Measurements from ENCODE around the gene DRICH1.
"Not testable (repeated sequence)": the region's sequence is repeated elsewhere in the genome, so short reads cannot be mapped to it uniquely, and the experiment has no call there.

DRICH1 gene

GRCh38 chr22:23574877-23575276, 57.2 kb downstream of the DRICH1 start:
- Mint-ChIP-seq H3K9me3 (no peaks in the 10 kb centered on the region), H3K27ac (no peak overlapping the region), H3K4me3 (no peak overlapping the region), H3K36me3 (no peaks in the 10 kb centered on the region), H3K27me3 (peaks cover 59% of the 10 kb centered on the region), H3K4me1 (no peaks in the 10 kb centered on the region)
- CTCF ChIA-PET: interaction anchor here (1.4 kb wide), 1 partner anchor 17 kb away, joined by 4 read pairs; no protein-coding TSS in a partner anchor
- DNase-seq: no peak

GRCh38 chr22:23574371-23574811, 57.7 kb downstream of the DRICH1 start:
- DNase-seq: no peak
- Mint-ChIP-seq H3K4me3 (no peak overlapping the region), H3K4me1 (no peaks in the 10 kb centered on the region), H3K27ac (no peak overlapping the region), H3K36me3 (no peaks in the 10 kb centered on the region), H3K27me3 (peaks cover 58% of the 10 kb centered on the region), H3K9me3 (no peaks in the 10 kb centered on the region)
- CTCF ChIA-PET: interaction anchor here (1.4 kb wide), 1 partner anchor 17 kb away, joined by 4 read pairs; no protein-coding TSS in a partner anchor

GRCh38 chr22:23573701-23574235, 58.4 kb downstream of the DRICH1 start:
- DNase-seq, H3K27ac Mint-ChIP-seq, H3K9me3 Mint-ChIP-seq, H3K4me3 Mint-ChIP-seq, H3K4me1 Mint-ChIP-seq, H3K36me3 Mint-ChIP-seq, CTCF ChIA-PET: not testable (repeated sequence)
- peaks cover 55% of the 10 kb centered on the region for H3K27me3 Mint-ChIP-seq

GRCh38 chr22:23573106-23573505, 59.0 kb downstream of the DRICH1 start:
- H3K36me3 Mint-ChIP-seq, DNase-seq, H3K4me1 Mint-ChIP-seq, CTCF ChIA-PET, H3K4me3 Mint-ChIP-seq, H3K9me3 Mint-ChIP-seq: not testable (repeated sequence)
- H3K27ac Mint-ChIP-seq: peak overlapping the region; percentile 3
- peaks cover 55% of the 10 kb centered on the region for H3K27me3 Mint-ChIP-seq

GRCh38 chr22:23571486-23571885, 60.6 kb downstream of the DRICH1 start:
- H3K9me3 Mint-ChIP-seq: no peaks in the 10 kb centered on the region
- H3K27ac Mint-ChIP-seq: no peak overlapping the region
- CTCF ChIA-PET: no interaction called here
- no peaks in the 10 kb centered on the region for H3K36me3 Mint-ChIP-seq
- H3K27me3 Mint-ChIP-seq: peaks cover 55% of the 10 kb centered on the region
- DNase-seq: no peak
- H3K4me3 Mint-ChIP-seq: no peak overlapping the region
- no peaks in the 10 kb centered on the region for H3K4me1 Mint-ChIP-seq

GRCh38 chr22:23570681-23571080, 61.4 kb downstream of the DRICH1 start:
- Mint-ChIP-seq H3K27ac (no peak overlapping the region), H3K4me3 (no peak overlapping the region), H3K4me1 (peaks cover 3% of the 10 kb centered on the region), H3K27me3 (peaks cover 55% of the 10 kb centered on the region), H3K9me3 (no peaks in the 10 kb centered on the region), H3K36me3 (no peaks in the 10 kb centered on the region)
- CTCF ChIA-PET: no interaction called here
- DNase-seq: no peak

GRCh38 chr22:23569716-23570115, 62.4 kb downstream of the DRICH1 start:
- no peak for DNase-seq
- peaks cover 56% of the 10 kb centered on the region for H3K27me3 Mint-ChIP-seq
- no peak overlapping the region for H3K27ac Mint-ChIP-seq
- CTCF ChIA-PET: interaction anchor here (0.8 kb wide), 1 partner anchor 13 kb away, joined by 4 read pairs; no protein-coding TSS in a partner anchor
- no peaks in the 10 kb centered on the region for H3K36me3 Mint-ChIP-seq
- peaks cover 6% of the 10 kb centered on the region for H3K4me1 Mint-ChIP-seq
- no peak overlapping the region for H3K4me3 Mint-ChIP-seq
- no peaks in the 10 kb centered on the region for H3K9me3 Mint-ChIP-seq

- peaks cover 57% of the 10 kb centered on the region for H3K27me3 Mint-ChIP-seq
- CTCF ChIA-PET: interaction anchor here (0.8 kb wide), 1 partner anchor 14 kb away, joined by 4 read pairs; no protein-coding TSS in a partner anchor
- H3K9me3 Mint-ChIP-seq: no peaks in the 10 kb centered on the region
- no peak overlapping the region for H3K4me3 Mint-ChIP-seq
- H3K27ac Mint-ChIP-seq: no peak overlapping the region
- H3K4me1 Mint-ChIP-seq: peaks cover 6% of the 10 kb centered on the region
- no peak for DNase-seq
- H3K36me3 Mint-ChIP-seq: no peaks in the 10 kb centered on the region
Observed at GRCh38 chr22:23569291-23569690, 62.8 kb downstream of the DRICH1 start.

GRCh38 chr22:23566705-23567475, 65.2 kb downstream of the DRICH1 start:
- peaks cover 70% of the 10 kb centered on the region for H3K27me3 Mint-ChIP-seq
- no peak overlapping the region for H3K27ac Mint-ChIP-seq
- no peaks in the 10 kb centered on the region for H3K36me3 Mint-ChIP-seq
- no peaks in the 10 kb centered on the region for H3K9me3 Mint-ChIP-seq
- H3K4me3 Mint-ChIP-seq: no peak overlapping the region
- DNase-seq: no peak
- peaks cover 6% of the 10 kb centered on the region for H3K4me1 Mint-ChIP-seq
- CTCF ChIA-PET: no interaction called here

- CTCF ChIA-PET: no interaction called here
- Mint-ChIP-seq H3K9me3 (no peaks in the 10 kb centered on the region), H3K27ac (no peak overlapping the region), H3K4me3 (peak overlapping the region; percentile 47), H3K27me3 (peaks cover 71% of the 10 kb centered on the region), H3K36me3 (no peaks in the 10 kb centered on the region), H3K4me1 (peaks cover 6% of the 10 kb centered on the region)
- DNase-seq: no peak
Observed at GRCh38 chr22:23565915-23566704, 66.0 kb downstream of the DRICH1 start.

- H3K4me3 Mint-ChIP-seq: peak overlapping the region; percentile 47
- no peak for DNase-seq
- no peaks in the 10 kb centered on the region for H3K9me3 Mint-ChIP-seq
- H3K27ac Mint-ChIP-seq: no peak overlapping the region
- CTCF ChIA-PET: no interaction called here
- H3K27me3 Mint-ChIP-seq: peaks cover 71% of the 10 kb centered on the region
- no peaks in the 10 kb centered on the region for H3K36me3 Mint-ChIP-seq
- H3K4me1 Mint-ChIP-seq: peaks cover 6% of the 10 kb centered on the region
Observed at GRCh38 chr22:23565305-23565914, 66.7 kb downstream of the DRICH1 start.

GRCh38 chr22:23564276-23564675, 67.8 kb downstream of the DRICH1 start:
- Mint-ChIP-seq H3K9me3 (no peaks in the 10 kb centered on the region), H3K27me3 (peaks cover 69% of the 10 kb centered on the region), H3K27ac (no peak overlapping the region), H3K36me3 (no peaks in the 10 kb centered on the region), H3K4me3 (no peak overlapping the region), H3K4me1 (peaks cover 6% of the 10 kb centered on the region)
- CTCF ChIA-PET: no interaction called here
- DNase-seq: no peak

GRCh38 chr22:23563111-23563510, 69.0 kb downstream of the DRICH1 start:
- H3K27me3 Mint-ChIP-seq: peaks cover 69% of the 10 kb centered on the region

GRCh38 chr22:23562186-23562585, 69.9 kb downstream of the DRICH1 start:
- CTCF ChIA-PET: no interaction called here
- no peaks in the 10 kb centered on the region for H3K36me3 Mint-ChIP-seq
- no peak for DNase-seq
- no peak overlapping the region for H3K4me3 Mint-ChIP-seq
- no peaks in the 10 kb centered on the region for H3K9me3 Mint-ChIP-seq
- peaks cover 6% of the 10 kb centered on the region for H3K4me1 Mint-ChIP-seq
- no peak overlapping the region for H3K27ac Mint-ChIP-seq
- H3K27me3 Mint-ChIP-seq: peaks cover 59% of the 10 kb centered on the region

More at GRCh38 chr22:23563111-23563510, 69.0 kb downstream of the DRICH1 start:
- CTCF ChIA-PET: no interaction called here
- H3K36me3 Mint-ChIP-seq: no peaks in the 10 kb centered on the region
- no peak overlapping the region for H3K27ac Mint-ChIP-seq
- H3K4me3 Mint-ChIP-seq: no peak overlapping the region
- peaks cover 6% of the 10 kb centered on the region for H3K4me1 Mint-ChIP-seq
- DNase-seq: no peak
- no peaks in the 10 kb centered on the region for H3K9me3 Mint-ChIP-seq
